IMR-90 (cell line): Measurements from ENCODE around the gene TARDBP.

Experiments
- CEBPB ChIP-seq: IDR thresholded peaks from 2 replicates; pipeline ENCODE4 v1.6.1; 2012; ENCODE audit warnings: low read depth, low read length, improper control_type of control experiment
- CTCF ChIP-seq: conservative IDR thresholded peaks from 2 replicates; pipeline ENCODE4 v1.5.1; 2012; ENCODE audit warnings: mild to moderate bottlenecking, low read depth, low read length, improper control_type of control experiment
- POLR2A ChIP-seq: IDR thresholded peaks from 2 replicates; pipeline ENCODE4 v1.6.1; 2012; ENCODE audit warnings: mild to moderate bottlenecking, low read depth, low read length
- RFX5 ChIP-seq: IDR thresholded peaks from 2 replicates; pipeline ENCODE4 v1.8.0; 2012; ENCODE audit warnings: low read depth, mild to moderate bottlenecking, low read length, moderate library complexity
- TF ChIP-seq, protein P1 (sequence below): fragments of 150-350 bp; IDR thresholded peaks from 2 replicates; pipeline ENCODE4 v1.6.1; 2017; ENCODE audit warnings: mild to moderate bottlenecking, antibody characterized with exemption, low read length, low read depth

DNA sequence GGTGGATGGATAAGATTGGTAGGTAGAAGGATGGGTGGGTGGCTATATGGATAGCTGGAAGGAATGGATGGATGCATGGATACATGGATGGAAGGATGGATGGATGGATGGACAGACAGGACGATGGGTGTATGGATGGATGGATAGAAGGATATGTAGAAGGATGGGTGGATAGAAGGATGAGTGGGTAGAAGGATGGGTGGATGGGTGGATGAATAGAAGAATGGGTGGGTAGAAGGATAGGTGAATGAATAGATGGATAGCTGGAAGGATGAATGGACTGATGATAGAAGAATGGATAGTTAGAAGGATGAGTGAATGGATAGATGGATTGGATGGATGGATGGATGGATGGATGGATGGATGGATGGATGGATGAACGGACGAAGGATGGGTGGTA, 29.6 kb downstream of the TARDBP start:
- TF ChIP-seq RFX5 (no peak), CTCF (no peak), POLR2A (no peak), CEBPB (no peak)
- TF ChIP-seq, protein P1, sequence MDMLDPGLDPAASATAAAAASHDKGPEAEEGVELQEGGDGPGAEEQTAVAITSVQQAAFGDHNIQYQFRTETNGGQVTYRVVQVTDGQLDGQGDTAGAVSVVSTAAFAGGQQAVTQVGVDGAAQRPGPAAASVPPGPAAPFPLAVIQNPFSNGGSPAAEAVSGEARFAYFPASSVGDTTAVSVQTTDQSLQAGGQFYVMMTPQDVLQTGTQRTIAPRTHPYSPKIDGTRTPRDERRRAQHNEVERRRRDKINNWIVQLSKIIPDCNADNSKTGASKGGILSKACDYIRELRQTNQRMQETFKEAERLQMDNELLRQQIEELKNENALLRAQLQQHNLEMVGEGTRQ = no peak
